Left renal cortex interstitium (tissue), 4 donors: Measurements from ENCODE around the gene TMBIM6. TPM values are rescaled to one million over a fixed set of nuclear protein-coding genes. Genes with fewer than 3 reads are reported as not detected.
"Not testable (repeated sequence)": the region's sequence is repeated elsewhere in the genome, so short reads cannot be mapped to it uniquely, and the experiment has no call there.

Experiments
- DNase-seq, 4 donors: peaks; one replicate each; pipeline ENCODE4 v3.0.0-alpha.2; 2013; ENCODE audit warnings: low read depth in 4 of 4, low spot score in 2 of 4, missing footprints in 1 of 4
- polyA plus RNA-seq, 4 donors: library from polyadenylated mRNA; unstranded; fragments of 120-200 nt; gene quantifications; one replicate each; pipeline ENCODE4 v1.2.1, GENCODE V29; 2013; ENCODE audit not compliant: insufficient read length in 4 of 4

Gene TMBIM6
- polyA plus RNA-seq, 4 donors = 647 to 770 (median 683) TPM

DNA sequence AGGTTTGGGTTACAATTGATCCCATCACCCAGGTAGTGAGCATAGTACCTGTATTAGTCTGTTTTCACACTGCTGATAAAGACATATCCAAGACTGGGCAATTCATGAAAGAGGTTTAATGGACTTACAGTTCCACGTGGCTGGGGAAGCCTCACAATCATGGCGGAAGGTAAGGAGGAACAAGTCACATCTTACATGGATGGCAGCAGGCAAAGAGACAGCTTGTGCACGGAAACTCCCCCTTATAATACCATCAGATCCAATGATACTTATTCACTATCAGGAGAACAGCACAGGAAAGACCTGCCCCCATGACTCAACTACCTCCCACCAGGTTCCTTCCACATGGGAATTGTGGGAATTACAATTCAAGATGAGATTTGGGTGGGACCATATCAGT lies 20.0 kb upstream of the TMBIM6 start:
- DNase-seq = not testable (repeated sequence)

DNA sequence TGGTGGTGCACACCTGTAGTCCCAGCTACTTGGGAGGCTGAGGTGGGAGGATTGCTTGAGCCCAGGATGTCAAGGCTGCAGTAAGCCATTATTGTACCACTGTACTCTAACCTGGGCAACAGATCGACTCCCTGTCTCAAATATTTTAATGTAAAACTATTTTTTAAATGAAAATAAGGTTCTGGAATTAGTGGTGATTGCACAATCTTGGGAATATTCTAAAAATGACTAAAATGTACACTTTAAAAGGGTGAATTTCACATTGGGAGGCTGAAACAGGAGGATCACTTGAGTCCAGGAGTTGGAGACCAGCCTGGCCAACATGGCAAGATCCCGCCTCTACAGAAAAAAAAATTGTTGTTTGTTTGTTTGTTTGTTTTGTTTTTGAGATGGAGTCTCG lies 12.9 kb upstream of the TMBIM6 start:
- no peak for DNase-seq

DNA sequence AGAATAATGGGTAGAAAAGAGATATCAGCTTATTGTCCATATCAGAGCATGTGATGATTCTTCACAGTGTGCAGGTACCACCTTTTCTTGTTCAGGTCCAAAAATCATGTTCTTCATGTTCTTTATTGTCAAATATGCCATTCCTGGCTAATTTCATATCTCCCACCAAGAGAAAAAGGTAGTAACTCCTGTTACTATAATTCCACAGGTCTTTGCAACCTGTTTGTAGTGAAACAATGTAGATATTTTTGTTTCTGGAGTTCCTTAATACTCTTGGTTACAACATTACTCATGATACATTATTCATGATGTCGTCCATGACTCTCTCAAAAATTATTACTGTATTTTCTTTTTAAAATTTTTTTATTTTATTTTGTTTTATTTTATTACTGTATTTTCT lies 11.3 kb upstream of the TMBIM6 start:
- no peak for DNase-seq

DNA sequence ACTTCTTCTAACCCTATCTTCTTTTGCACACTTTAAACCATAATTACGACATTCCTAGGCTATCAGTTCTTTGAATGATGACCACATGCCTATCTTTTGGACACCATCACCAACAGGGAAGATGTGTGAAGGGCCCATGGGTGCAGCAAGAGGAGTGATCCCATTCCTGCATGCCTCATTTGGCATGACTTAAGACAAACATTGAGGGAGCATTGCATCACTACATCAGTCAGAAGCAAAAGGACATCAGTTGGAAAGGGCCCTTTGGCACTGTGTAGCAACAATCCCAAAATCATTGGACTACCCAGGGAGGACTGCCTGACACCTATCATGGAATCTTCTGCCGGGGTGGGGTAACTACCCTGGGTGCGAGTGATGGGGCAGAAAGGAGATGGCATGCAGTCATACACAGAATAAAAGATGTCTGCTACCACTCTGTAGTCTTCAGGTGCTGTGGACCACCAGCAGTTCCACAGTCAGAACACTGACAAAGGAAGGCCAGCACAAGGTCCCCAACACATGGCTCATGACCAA lies 10.7 kb upstream of the TMBIM6 start:
- no peak for DNase-seq

DNA sequence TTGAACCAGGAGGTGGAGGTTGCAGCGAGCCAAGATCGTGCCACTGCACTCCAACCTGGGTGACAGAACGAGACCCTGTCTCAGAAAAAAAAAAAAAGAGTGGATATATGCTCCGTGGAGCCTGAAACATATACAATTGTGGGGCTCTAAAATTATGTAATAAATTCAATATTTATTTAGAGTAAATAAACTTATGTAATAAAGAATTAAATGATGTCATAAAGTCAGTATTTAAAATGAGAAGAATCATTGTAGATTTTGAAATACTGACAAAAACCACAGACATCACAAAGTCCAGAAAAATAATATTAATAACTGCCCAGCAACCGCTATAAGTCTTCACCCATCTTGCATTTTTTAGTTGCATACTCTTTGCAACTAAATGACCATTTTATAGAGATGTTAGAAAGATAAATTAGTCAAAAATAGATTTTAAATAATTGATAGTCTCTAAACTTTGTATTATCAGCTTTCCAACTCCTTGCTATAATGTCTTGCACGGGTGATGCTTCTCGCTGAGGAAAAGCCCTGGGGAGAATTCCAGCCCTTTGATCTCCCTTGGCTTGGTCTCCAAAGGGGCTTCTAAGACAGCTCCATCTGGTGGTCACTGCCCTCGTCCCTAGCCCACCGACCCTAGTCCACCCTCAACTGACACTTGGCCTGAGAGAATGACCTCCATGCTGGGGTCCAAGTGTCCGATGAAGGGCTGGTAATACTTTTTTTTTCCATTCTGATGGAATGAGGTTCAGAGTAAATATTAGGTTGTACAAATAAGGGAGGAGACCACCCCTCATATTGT lies 7.9 kb upstream of the TMBIM6 start:
- DNase-seq = no peak

DNA sequence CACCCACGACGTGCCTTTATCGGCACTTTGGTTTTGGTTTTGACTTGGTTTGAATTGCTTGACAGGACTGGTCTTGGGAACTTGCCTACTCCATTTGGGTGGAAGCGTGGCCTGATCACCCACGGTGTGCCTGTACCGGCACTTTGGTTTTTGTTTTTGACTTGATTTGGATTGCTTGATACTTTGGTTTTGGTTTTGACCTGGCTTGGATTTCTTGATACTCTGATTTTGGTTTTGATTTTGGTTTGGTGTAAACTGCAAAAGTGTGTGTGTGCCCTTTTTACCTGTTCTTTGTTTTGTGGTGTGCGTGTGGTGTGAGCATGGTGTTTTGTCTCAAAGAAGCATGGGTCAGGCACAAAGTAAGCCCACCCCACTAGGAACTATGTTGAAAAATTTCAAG lies 6.5 kb upstream of the TMBIM6 start:
- DNase-seq = not testable (repeated sequence)

DNA sequence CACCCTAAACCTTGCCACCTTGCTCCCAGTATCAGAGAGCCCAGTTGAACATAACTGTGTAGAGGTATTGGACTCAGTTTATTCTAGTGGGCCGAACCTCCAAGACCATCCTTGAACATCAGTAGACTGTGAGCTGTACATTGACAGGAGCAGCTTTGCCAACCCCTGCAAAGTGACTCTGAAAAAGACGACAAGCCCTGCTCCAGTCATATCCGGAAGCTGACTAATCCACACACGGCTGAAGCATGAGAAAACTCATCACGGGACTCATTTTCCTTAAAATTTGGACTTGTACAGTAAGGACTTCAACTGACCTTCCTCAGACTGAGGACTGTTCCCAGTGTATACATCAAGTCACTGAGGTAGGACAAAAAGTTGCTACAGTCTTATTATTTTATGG lies 2.6 kb upstream of the TMBIM6 start:
- DNase-seq = not testable (repeated sequence)

DNA sequence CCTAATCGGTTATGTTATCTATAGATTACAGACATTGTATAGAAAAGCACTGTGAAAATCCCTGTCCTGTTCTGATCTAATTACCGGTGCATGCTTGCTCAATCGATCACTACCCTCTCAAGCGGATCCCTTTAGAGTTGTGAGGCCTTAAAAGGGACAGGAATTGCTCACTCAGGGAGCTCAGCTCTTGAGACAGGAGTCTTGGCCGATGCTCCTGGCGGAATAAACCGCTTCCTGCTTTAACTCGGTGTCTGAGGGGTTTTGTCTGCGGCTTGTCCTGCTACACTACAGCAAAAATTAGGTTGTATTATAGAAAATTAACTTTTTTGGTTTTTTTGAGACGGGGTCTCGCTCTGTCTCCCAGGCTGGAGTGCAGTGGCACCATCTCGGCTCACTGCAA lies 1.1 kb upstream of the TMBIM6 start:
- not testable (repeated sequence) for DNase-seq

DNA sequence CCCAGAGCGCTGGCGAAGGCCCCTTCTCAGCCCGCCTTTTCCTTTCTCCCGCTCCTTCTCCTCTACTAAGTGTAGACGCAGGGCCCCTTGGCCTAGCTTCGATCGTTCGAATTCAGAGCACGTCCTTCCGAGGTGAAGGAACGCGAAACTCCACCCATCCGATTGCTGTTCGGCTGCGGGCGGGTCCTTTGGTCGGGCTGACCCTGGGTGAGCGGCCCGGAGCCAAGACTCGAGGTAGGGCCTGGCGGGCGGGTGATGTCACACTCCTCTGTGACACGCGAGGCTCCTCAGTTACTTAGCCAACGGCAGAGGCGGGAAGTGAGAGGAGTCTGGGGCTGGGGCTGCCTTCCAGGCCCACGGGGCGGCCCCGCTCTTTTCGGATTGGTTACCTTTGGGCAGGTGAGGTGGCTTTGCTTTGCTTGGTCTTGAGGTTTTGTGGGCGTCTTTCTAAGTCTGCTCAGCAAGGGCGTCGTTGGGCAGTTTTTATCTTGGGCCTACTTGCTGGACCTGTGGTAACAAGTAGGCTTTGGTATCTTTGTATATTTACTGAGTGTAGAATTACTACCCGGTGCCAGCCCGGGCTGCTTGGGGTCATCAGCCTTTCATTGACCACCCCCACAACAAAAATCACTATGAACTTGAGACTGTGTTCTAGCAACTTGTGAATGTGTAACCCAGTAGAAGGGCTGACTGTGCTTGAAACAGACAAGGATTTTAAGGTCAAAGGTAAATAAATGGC lies 694 bp downstream of the TMBIM6 start:
- peak; percentile 23 to 50 (median 39) for DNase-seq

DNA sequence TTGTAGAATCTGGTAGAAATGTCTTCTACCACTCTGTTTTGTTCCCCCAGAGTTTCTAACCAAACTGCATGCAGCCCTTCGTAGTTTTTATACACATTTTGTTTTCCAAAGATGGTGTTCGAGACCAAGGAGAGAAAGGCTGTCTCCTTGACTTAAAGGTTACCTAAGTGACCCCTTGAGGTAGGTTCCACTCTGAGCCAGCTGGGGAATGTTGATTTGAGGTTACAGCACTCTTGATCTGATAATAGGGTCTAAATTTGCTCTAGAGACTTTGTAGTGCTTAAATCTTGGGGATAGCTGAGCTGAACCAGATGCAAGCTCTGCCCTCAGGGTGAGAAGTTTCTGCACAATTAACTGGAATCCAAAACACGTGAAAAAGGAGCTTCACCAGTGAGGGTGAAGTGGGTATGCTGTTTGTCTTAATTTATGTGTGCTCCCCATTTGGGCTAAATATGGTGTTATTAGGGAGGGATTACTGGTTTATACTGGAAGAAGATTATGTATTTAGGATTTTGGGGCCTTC lies 3.1 kb downstream of the TMBIM6 start:
- no peak for DNase-seq

DNA sequence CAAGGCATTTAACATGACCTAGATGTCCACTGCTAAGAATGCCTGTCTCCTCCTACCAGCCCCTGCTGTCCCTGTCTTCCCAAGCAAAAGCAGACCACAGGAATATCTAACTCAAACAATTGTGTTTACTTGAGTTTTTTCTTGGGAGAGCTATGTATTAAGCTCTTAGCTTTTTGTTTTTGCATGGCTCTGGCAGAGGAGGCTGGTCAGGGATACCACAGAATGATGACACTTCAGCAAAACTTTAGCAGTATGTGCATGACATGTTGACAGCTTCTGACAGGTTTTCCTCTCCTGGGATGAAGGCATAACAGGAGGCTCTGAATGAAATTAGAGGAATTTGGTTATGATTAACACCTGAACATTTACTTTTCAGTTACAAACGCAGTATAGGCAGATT lies 6.9 kb downstream of the TMBIM6 start:
- DNase-seq = no peak

DNA sequence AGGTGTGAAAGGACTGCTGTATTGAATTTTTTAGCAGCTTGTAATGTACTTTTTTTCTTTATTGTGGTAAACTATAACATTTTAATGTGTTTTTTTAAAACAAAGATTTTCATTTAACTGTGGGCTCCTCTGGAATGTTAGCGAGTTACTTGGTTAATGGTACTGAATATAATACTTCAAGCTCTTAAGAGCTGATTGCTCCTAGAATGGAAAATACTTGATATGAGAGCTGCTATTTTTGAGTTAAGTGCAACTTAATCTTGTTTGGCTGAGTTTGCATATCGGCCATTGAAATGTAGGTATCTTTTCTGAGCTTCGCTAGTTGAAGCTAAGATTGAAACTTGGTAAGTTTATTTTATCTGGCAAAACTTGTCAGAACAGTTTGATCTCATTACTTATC lies 7.4 kb downstream of the TMBIM6 start:
- DNase-seq = no peak

DNA sequence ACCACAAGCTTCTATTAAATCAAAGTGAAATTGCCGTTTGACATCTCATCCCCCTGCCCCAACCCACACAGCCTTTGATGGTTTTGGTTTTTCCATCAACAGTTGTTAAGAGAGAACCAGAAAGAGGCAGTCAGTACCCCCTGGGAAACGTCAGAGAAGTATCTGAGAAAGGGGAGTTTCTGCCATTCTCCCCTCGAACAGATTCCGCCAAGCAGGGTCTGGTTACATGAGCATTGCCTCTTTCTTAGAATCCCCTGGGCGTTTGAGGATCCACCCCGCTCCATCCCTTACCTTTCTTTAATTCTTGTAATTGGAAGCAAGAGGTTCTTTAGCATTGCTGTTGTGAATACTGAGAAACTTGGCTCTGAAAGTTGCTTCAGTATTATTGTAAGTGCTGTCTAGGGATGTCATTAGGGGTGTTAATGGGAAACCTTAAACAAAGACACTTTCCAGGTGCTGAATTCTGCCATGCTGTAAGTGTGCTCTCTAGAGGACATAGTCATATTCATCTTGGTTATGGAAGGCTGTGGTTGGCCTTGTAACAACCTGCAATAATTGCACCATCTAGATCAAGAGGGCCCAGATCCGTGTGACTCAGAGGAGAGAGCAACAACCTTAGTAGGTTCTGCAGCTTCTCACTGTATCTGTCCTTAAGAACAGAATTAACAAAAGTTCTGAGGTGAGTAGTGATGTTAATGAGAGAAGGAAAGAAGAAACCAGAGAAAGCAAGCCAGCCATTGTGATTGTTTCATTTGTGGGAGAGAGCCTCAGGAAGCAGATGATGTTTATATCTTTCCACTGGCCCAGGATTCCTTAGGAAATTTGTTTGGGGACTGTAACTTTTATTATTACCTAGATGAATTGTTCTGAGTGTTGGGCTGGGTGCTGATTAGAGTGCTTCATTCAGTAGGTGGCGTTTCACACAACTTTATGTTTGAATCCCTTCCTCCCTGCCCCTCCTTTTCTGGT lies 9.0 kb downstream of the TMBIM6 start:
- DNase-seq = no peak

DNA sequence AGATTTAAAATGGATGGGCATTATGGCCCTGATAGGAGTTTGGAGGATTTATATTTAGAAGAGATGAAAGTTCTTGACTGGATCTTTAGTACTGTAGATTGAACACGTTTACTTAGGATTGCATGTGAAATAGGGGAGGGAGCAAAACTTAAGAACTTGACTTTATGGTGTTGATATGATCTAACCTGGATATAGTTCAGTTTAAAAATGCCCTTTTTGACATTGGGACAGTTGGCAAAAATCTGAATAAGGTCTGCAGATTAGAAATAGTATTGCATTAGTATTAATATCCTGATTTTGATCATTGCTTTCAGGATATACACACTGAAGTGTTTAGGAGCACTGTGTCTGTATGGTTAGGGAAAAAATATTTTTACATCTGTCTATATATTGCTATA lies 9.6 kb downstream of the TMBIM6 start:
- no peak for DNase-seq

DNA sequence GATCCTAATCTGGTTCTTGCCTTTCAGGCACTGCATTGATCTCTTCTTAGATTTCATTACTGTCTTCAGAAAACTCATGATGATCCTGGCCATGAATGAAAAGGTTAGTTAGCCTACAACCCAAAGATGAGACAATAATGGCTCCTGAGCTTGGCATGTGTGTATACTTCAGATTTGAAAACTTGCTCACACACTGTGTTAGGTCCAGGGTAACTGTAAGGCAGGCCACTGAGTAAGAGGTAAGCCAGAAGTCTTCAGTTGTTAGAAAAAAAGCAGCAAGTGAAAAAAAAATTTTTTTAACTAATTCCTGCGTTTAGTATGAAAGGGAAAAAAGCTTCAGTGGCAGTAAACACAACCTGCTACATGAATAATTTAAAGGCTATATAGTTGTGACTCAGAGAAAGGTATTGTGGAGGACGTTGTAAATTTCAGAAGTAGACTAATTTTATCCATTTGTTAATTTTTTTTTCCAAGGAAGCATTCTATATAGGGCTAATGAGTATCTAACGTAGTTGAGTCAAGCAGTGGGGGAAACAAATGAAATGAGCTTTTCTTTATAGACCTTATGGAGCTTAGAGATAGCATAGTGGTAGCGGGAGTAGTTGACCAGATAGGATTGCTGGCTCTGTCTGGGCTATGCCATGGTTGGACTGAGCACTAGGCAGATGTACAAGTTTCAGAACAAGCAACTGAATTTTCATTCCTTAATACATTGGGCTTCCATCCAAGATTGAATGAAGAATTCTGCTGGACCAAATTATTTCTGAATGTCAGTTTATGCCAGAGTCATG lies 20.5 kb downstream of the TMBIM6 start:
- no peak for DNase-seq

DNA sequence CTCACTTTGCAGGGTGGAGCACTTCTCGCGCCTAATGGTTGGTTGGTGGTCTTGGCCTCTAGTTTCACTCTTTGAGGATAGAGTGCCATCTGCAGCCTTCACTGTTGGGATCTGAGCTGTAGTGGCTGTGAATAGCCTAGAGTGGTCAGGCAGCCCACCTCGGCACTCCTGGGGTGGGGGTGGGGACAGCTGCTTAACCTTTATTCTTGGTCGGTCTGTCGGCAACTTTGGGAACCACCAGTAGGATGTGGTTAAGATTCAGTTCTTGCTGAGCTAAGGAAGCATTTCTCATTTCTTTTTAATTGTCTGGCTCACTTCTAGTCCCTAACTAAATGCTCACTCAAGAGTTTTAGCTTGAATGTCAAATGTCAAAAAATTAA lies 21.1 kb downstream of the TMBIM6 start:
- no peak for DNase-seq

DNA sequence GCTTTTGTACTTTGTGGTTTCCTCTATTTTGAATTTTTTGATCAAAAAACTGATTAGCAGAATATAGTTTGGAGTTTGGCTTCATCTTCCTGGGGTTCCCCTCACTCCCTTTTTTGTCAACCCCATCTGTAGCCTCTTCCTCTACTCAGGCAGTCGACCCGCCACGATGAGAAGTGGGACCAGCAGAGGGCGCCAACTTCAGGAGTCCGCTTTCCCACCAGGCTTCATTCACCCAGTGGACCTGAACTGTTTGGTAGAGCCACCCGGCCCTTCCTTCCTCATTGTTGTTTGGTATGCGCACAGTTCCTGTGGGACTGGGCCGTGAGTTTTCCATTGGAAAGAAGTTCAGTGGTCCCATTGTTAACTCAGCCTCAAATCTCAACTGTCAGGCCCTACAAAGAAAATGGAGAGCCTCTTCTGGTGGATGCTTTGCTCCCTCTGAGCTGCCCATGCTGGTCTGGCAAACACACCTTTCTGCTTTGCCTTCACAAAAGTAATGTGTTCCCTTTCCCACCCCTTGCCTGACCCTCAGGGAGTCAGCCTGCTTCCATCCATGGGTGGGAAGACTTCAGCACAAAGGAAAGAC lies 21.7 kb downstream of the TMBIM6 start:
- DNase-seq = no peak

DNA sequence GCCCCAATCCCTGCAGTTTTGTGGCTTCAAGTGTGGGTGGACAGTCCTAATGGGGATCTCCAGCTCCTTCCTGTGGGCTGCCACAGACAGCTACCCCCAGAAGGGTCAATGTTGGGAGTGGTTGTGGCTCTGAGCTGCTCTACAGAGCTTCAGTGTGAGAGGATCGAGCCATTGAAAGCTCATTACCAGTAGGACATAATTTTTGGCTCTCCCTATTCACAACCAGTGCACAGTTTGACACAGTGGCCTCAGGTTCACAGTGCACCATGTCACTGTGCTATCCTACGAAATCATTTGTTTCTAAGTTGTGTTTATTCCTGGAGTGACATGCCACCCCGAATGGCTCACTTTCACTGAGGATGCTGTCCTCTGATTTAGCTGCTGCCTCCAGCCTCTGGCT lies 22.8 kb downstream of the TMBIM6 start:
- no peak for DNase-seq

DNA sequence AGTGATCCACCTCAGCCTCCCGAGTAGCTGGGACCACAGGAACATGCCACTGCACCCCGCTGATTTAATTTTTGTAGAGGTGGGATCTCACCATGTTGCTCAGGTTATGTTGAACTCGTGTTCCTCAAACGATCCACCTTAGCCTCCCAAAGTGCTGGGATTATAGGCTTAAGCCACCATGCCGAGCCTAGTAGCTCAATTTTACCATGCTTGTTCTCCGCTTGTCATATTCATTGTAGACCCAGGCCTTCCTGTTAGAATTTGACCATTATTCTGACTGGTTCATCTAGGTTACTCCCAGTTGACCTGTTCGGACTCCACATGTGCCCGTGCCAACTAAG lies 24.7 kb downstream of the TMBIM6 start:
- no peak for DNase-seq

DNA sequence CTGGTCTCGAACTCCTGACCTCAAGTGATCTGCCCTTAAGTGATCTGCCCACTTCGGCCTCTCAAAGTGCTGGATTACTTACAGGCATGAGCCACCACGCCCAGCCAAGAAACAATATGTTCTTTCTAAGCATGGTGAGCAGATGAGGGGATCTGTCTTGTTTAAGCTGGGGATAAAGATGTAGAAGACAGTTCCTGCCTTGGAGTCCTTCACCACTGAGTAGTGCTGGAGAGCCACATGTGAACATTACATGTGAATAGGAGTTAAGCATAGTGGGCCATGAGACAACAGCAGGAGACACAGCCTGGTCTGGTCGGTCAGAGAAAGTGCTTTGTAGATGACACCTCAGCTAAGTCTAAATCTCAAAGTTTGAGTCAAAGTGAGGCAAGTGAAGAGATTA lies 26.0 kb downstream of the TMBIM6 start:
- no peak for DNase-seq
